Activated CD4-positive, alpha-beta T cell treated with anti-CD3 and anti-CD28 coated beads, Interleukin-2, Interleukin-6, amounts not matched to agents 100 ng/mL and 50 ng/mL, durations not matched to agents 16 hours and 8 hours (primary cell): Measurements from ENCODE around the gene RPS2.
"Not testable (repeated sequence)": the region's sequence is repeated elsewhere in the genome, so short reads cannot be mapped to it uniquely, and the experiment has no call there.

Source experiments
- DNase-seq: peaks from one replicate; pipeline ENCODE4 v3.0.0-alpha.2; 2020

Gene RPS2

GRCh38 chr16:1941162-1942046 is 23.2 kb downstream of the RPS2 start:
- no peak for DNase-seq

GRCh38 chr16:1940273-1941161 is 24.1 kb downstream of the RPS2 start:
- DNase-seq = no peak

GRCh38 chr16:1939833-1940232 is 24.8 kb downstream of the RPS2 start:
- DNase-seq = not testable (repeated sequence)

- DNase-seq = no peak
Measured at GRCh38 chr16:1938910-1939309, 25.7 kb downstream of the RPS2 start.

- DNase-seq = no peak
Measured at GRCh38 chr16:1938316-1938715, 26.3 kb downstream of the RPS2 start.

GRCh38 chr16:1936945-1937479 is 27.6 kb downstream of the RPS2 start:
- no peak for DNase-seq

- no peak for DNase-seq
Measured at GRCh38 chr16:1933097-1933661, 31.4 kb downstream of the RPS2 start.

GRCh38 chr16:1932050-1933028 is 32.3 kb downstream of the RPS2 start:
- no peak for DNase-seq

- DNase-seq = no peak
Measured at GRCh38 chr16:1930338-1930720, 34.3 kb downstream of the RPS2 start.

- DNase-seq = peak; percentile 95
Measured at GRCh38 chr16:1929578-1930337, 34.9 kb downstream of the RPS2 start.

GRCh38 chr16:1929105-1929504 is 35.5 kb downstream of the RPS2 start:
- DNase-seq = no peak

- no peak for DNase-seq
Measured at GRCh38 chr16:1926271-1926670, 38.4 kb downstream of the RPS2 start.

- DNase-seq = no peak
Measured at GRCh38 chr16:1924095-1924494, 40.5 kb downstream of the RPS2 start.

GRCh38 chr16:1923299-1924034 is 41.2 kb downstream of the RPS2 start:
- DNase-seq = no peak

- DNase-seq = no peak
Measured at GRCh38 chr16:1922357-1922756, 42.3 kb downstream of the RPS2 start.

GRCh38 chr16:1920727-1921171 is 43.9 kb downstream of the RPS2 start:
- peak; percentile 34 for DNase-seq

GRCh38 chr16:1920122-1920521 is 44.5 kb downstream of the RPS2 start:
- not testable (repeated sequence) for DNase-seq

GRCh38 chr16:1919327-1919998 is 45.2 kb downstream of the RPS2 start:
- no peak for DNase-seq
